ENCODE data around the gene EEF1AKMT2. TPM values are rescaled to one million over a fixed set of nuclear protein-coding genes. Genes with fewer than 3 reads are reported as not detected.

Gene EEF1AKMT2
- total RNA-seq, 1 experiment from 2014 or later, result 18.4 TPM

DNA sequence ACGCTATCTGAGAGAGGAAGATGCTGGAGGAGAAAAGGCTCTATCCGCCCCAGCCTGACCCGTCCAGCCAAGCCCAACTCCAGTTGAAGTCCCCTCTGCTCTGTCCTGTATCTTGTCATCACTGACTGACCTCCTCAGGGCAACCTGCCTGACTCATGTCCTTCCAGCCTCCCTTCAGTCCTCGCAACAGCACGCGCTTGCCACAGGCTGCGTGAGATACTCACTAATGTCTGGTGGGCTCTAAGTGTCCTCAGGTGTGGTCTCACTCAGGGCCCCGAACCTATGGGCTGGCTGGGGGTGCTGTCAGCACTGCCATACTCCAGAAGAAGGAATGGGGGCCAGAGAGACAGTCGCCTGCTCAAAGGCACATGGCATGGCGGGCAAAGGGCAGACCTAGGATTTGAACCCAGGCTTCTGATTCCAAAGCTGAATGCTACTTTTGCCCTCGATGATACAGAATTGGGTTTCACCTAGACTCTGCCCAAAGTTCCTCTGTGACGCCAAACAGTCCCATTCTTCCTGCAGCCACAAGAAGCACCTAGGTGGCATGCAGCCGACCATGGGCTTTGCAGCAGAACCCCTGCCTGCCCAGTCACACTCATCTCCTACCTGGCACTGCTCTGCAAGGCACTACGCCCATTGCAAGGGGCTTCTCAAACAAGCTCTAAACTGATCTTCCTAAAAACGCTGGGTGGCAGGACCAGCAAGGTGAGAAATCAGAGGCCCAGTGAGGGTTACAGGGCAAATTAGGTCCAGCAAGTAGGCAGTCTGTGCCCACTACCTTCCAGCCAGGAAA is 56.0 kb downstream of the EEF1AKMT2 start:
- TF ChIP-seq, protein P1, sequence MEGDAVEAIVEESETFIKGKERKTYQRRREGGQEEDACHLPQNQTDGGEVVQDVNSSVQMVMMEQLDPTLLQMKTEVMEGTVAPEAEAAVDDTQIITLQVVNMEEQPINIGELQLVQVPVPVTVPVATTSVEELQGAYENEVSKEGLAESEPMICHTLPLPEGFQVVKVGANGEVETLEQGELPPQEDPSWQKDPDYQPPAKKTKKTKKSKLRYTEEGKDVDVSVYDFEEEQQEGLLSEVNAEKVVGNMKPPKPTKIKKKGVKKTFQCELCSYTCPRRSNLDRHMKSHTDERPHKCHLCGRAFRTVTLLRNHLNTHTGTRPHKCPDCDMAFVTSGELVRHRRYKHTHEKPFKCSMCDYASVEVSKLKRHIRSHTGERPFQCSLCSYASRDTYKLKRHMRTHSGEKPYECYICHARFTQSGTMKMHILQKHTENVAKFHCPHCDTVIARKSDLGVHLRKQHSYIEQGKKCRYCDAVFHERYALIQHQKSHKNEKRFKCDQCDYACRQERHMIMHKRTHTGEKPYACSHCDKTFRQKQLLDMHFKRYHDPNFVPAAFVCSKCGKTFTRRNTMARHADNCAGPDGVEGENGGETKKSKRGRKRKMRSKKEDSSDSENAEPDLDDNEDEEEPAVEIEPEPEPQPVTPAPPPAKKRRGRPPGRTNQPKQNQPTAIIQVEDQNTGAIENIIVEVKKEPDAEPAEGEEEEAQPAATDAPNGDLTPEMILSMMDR (conservative IDR thresholded peaks at IDR 0.05), result no peak
- TF ChIP-seq EZH2 (IDR thresholded peaks at IDR 0.05; ENCODE audit: low read depth), result no peak
- intact Hi-C loops (cut with micrococcal nuclease; ENCODE audit: unreplicated experiment), result no loop called here
- H3K36me3 ChIP-seq (ENCODE audit: low read depth), result no peaks in the 10 kb centered on the region
- H3K27me3 ChIP-seq (ENCODE audit: insufficient read depth, low read depth), result no peaks in the 10 kb centered on the region
- no peaks in the 10 kb centered on the region for H3K9me3 ChIP-seq (ENCODE audit: insufficient read depth, low read depth)
- no peak overlapping the region for H3K4me3 ChIP-seq
- peaks cover 8% of the 10 kb centered on the region; the same call in 1 of the 2 replicates for H3K4me1 ChIP-seq (replicated peaks; ENCODE audit: insufficient read depth)
- no peaks in the 10 kb centered on the region for H3F3A ChIP-seq (ENCODE audit: insufficient read depth, low read depth)
- H3K79me2 ChIP-seq (ENCODE audit: low read depth), result peaks cover 9% of the 10 kb centered on the region; the same call in 1 of the 2 replicates
- ChIA-PET CTCF (no interaction called here), POLR2A (ENCODE audit: unreplicated experiment) (no interaction called here)
- H4K20me1 ChIP-seq (ENCODE audit: insufficient read depth), result no peaks in the 10 kb centered on the region; the same call in 1 of the 2 replicates
- DNase-seq, result no peak
- H3K4me2 ChIP-seq, result no peak overlapping the region
- H3K27ac ChIP-seq, result no peak overlapping the region
- H2AFZ ChIP-seq, result no peak overlapping the region
- BruUV-seq (replicated peaks), result no TSS peak
- no peaks in the 10 kb centered on the region for H3K9me2 ChIP-seq (ENCODE audit: insufficient read depth)

DNA sequence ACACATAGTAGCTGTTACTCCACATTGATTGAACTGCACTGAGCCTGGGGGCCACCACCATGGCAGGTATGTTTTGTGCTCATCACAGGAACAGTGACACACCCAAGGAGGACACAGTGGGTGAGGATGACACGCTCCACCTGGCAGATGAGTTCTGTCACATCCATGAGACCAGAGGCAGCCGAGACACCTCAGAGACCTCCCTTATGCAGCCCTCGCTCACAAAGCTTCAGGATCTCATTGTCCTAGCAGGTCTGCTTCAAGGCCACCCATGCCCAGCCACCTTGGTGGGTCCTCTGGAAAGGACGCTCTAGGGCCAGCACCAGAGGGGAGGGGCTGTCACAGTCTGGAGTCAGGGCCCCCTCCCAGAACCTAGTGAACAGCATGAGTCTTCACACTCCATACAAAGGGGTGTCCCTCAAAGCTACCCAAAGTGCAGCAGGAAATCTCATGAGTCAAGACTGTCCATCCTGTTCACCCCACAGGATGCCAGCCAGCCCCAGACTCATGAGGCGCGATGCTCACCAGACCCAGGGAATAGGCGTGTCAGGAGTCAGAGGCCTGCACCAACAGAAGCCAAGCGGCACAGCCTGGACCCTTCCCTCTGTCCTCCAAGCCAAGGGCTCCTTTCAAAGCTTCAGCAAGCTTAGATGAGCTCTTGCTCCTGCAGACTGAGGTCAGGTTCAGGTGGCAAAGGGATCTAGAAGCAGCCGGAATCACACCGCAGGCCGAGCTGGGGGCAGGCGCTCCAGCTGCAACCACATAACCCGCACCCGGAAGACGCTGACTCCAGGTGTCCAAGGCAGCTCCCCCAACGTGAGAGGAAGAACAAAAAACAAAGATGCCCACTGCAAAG is 57.1 kb downstream of the EEF1AKMT2 start:
- Histone ChIP-seq H3K79me2 (ENCODE audit: low read depth) (peaks cover 5% of the 10 kb centered on the region; the same call in 1 of the 2 replicates), H3K4me1 (replicated peaks; ENCODE audit: insufficient read depth) (peaks cover 8% of the 10 kb centered on the region; the same call in 1 of the 2 replicates)
- no TSS peak for BruUV-seq (replicated peaks)

More for the DNA sequence above, 57.1 kb downstream of the EEF1AKMT2 start:
- H3K4me2 ChIP-seq, result no peak overlapping the region
- no peaks in the 10 kb centered on the region for H3K9me3 ChIP-seq (ENCODE audit: insufficient read depth, low read depth)
- DNase-seq, result no peak
- CTCF ChIA-PET, result no interaction called here
- no peak overlapping the region for H2AFZ ChIP-seq
- TF ChIP-seq EZH2 (IDR thresholded peaks at IDR 0.05; ENCODE audit: low read depth), result no peak
- TF ChIP-seq, protein P1 (conservative IDR thresholded peaks at IDR 0.05), result no peak
- H3K4me3 ChIP-seq, result no peak overlapping the region
- intact Hi-C loops (cut with micrococcal nuclease; ENCODE audit: unreplicated experiment), result no loop called here
- H3K36me3 ChIP-seq (ENCODE audit: low read depth), result no peaks in the 10 kb centered on the region
- no peak overlapping the region for H3K27ac ChIP-seq
- no peaks in the 10 kb centered on the region; the same call in 1 of the 2 replicates for H4K20me1 ChIP-seq (ENCODE audit: insufficient read depth)
- H3K27me3 ChIP-seq (ENCODE audit: insufficient read depth, low read depth), result no peaks in the 10 kb centered on the region
- H3K9me2 ChIP-seq (ENCODE audit: insufficient read depth), result no peaks in the 10 kb centered on the region
- no peaks in the 10 kb centered on the region for H3F3A ChIP-seq (ENCODE audit: insufficient read depth, low read depth)
- POLR2A ChIA-PET (ENCODE audit: unreplicated experiment), result no interaction called here

All from PC-9 (cell line).